Endothelial cell of umbilical vein (primary cell): Measurements from ENCODE around the gene LPIN2. TPM values are rescaled to one million over a fixed set of nuclear protein-coding genes. Genes with fewer than 3 reads are reported as not detected.

Source experiments
- BruUV-seq: library from RNA; stranded (reverse); fragments of 400-500 nt; replicated peaks from 2 replicates; lab custom pipeline; 2021; lab: Mats Ljungman, UMichigan
- CTCF ChIA-PET: fragments of 300-600, 350-600 bp; sonication (Branson Sonifier 250); formaldehyde crosslinking; loops from one replicate; lab custom pipeline; 2021; ENCODE audit warnings: antibody characterized with exemption, inconsistent platforms; lab: Charles Lee
- POLR2A ChIA-PET: fragments of 300-600, 350-600 bp; sonication (Branson Sonifier 250); formaldehyde crosslinking; loops from one replicate; lab custom pipeline; 2021; ENCODE audit warnings: antibody characterized with exemption, inconsistent platforms; lab: Charles Lee
- DNase-seq: peaks from one replicate; pipeline ENCODE4 v3.0.0-alpha.2; 2011; ENCODE audit warnings: low read depth, low spot score
- FAIRE-seq: peaks from 2 replicates; lab custom pipeline; 2011; peaks lifted over from hg19 to GRCh38; lab: Jason Lieb, UNC
- H2AFZ ChIP-seq: 2 replicates; pipeline ENCODE4 v1.6.0; 2012; ENCODE audit warnings: low read depth, low read length, control low read depth, inconsistent platforms
- H3K27ac ChIP-seq: 2 replicates; pipeline ENCODE4 v1.5.1; 2011; ENCODE audit warnings: low read depth, mild to moderate bottlenecking, control low read depth, low read length, moderate library complexity; ENCODE audit not compliant: insufficient read depth
- H3K27me3 ChIP-seq, 2 experiments: 2 replicates each; pipeline versions ENCODE4 v1.6.0 to v1.6.1; 2011; ENCODE audit warnings: low read length in 2 of 2, mixed read lengths in 1 of 2; ENCODE audit not compliant: control insufficient read depth in 2 of 2, insufficient read depth in 2 of 2
- H3K36me3 ChIP-seq, 2 experiments: 2 replicates in 1 of 2; 3 replicates in 1 of 2; pipeline ENCODE4 v1.5.1; 2011; ENCODE audit warnings: low read length in 2 of 2, mild to moderate bottlenecking in 1 of 2, moderate library complexity in 1 of 2; ENCODE audit not compliant: control insufficient read depth in 2 of 2, insufficient read depth in 2 of 2; ENCODE audit errors: extremely low read depth in 1 of 2
- H3K4me1 ChIP-seq: 3 replicates; pipeline ENCODE4 v1.5.1; 2011; ENCODE audit warnings: mild to moderate bottlenecking, low read length; ENCODE audit not compliant: control insufficient read depth, insufficient read depth; ENCODE audit errors: extremely low read depth
- H3K4me2 ChIP-seq: 2 replicates; pipeline ENCODE4 v1.6.1; 2011; ENCODE audit warnings: low read length, control low read depth, mixed read lengths; ENCODE audit not compliant: insufficient read depth
- H3K4me3 ChIP-seq, 3 experiments: fragments of 200-600 bp in 1 of 3; sonication (generic), shearing (Covaris generic) in 1 of 3; replicated peaks in 1 of 3; 2 replicates each; pipeline ENCODE4 v1.5.1; 2011 to 2016; ENCODE audit warnings: control low read depth in 3 of 3, low read length in 3 of 3, mild to moderate bottlenecking in 2 of 3, inconsistent platforms in 1 of 3, low read depth in 1 of 3, moderate library complexity in 1 of 3; ENCODE audit not compliant: insufficient read depth in 1 of 3
- H3K79me2 ChIP-seq: 2 replicates; pipeline ENCODE4 v1.6.0; 2012; ENCODE audit warnings: low read length, inconsistent platforms; ENCODE audit not compliant: control insufficient read depth, insufficient read depth
- H3K9ac ChIP-seq: replicated peaks from 2 replicates; pipeline ENCODE3; 2011; ENCODE audit warnings: low read length, control low read depth; ENCODE audit not compliant: insufficient read depth; ENCODE audit errors: extremely low read depth
- H3K9me1 ChIP-seq: replicated peaks from 3 replicates; pipeline ENCODE4 v1.6.0; 2011; ENCODE audit warnings: mild to moderate bottlenecking, low read length; ENCODE audit not compliant: control insufficient read depth, insufficient read depth; ENCODE audit errors: extremely low read depth
- H3K9me3 ChIP-seq: replicated peaks from 2 replicates; pipeline ENCODE4 v1.5.1; 2012; ENCODE audit warnings: low read length, inconsistent platforms; ENCODE audit not compliant: control insufficient read depth, insufficient read depth
- H4K20me1 ChIP-seq: replicated peaks from 2 replicates; pipeline ENCODE3; 2011; ENCODE audit warnings: mild to moderate bottlenecking, low read length; ENCODE audit not compliant: control insufficient read depth, insufficient read depth; ENCODE audit errors: extremely low read depth
- CTCF ChIP-seq, 2 donors: IDR thresholded peaks; 1 replicate in 1 of 2; 2 replicates in 1 of 2; pipeline ENCODE4 v1.5.1; 2011; ENCODE audit warnings: low read length in 2 of 2, mild to moderate bottlenecking in 2 of 2, moderate library complexity in 2 of 2, control low read depth in 1 of 2, inconsistent platforms in 1 of 2, low read depth in 1 of 2; ENCODE audit not compliant: insufficient read depth in 1 of 2; ENCODE audit errors: extremely low read depth in 1 of 2
- EZH2 ChIP-seq: IDR thresholded peaks from 2 replicates; pipeline ENCODE4 v1.6.1; 2012; ENCODE audit warnings: borderline replicate concordance, low read depth, mild to moderate bottlenecking, moderate library complexity, low read length, inconsistent platforms; ENCODE audit not compliant: severe bottlenecking
- FOS ChIP-seq: IDR thresholded peaks from 2 replicates; pipeline ENCODE4 v1.6.1; 2011; ENCODE audit warnings: mild to moderate bottlenecking, low read length, moderate library complexity, borderline replicate concordance; ENCODE audit not compliant: insufficient read depth
- GATA2 ChIP-seq: IDR thresholded peaks from 2 replicates; pipeline ENCODE4 v1.7.0; 2011; ENCODE audit warnings: low read depth, mild to moderate bottlenecking, moderate library complexity, mixed read lengths, low read length; ENCODE audit not compliant: insufficient read length, insufficient read depth
- MAX ChIP-seq: IDR thresholded peaks from 2 replicates; pipeline ENCODE4 v1.6.1; 2011; ENCODE audit not compliant: insufficient read depth, insufficient read length
- MYC ChIP-seq: IDR thresholded peaks from one replicate; pipeline ENCODE4 v1.6.1; 2011; ENCODE audit warnings: mild to moderate bottlenecking, low read depth, low read length
- POLR2A ChIP-seq: IDR thresholded peaks from 2 replicates; pipeline ENCODE4 v1.6.1; 2012; ENCODE audit warnings: low read depth, mild to moderate bottlenecking, control low read depth, low read length
- POLR2AphosphoS5 ChIP-seq: IDR thresholded peaks from 2 replicates; pipeline ENCODE4 v1.6.1; 2012; ENCODE audit warnings: low read depth, mild to moderate bottlenecking, control low read depth, low read length, moderate library complexity; ENCODE audit not compliant: insufficient read depth
- dilution Hi-C: fragments of 300-500 bp; cut with MboI; formaldehyde crosslinking; loops from one replicate; pipeline ENCODE4 v1.15.0; 2019; ENCODE audit warnings: low sequenced_read_pairs; ENCODE audit not compliant: extremely low pct_ligation_motif_present
- intact Hi-C: fragments of 100-400 bp; cut with micrococcal nuclease; formaldehyde crosslinking; loops from one replicate; pipeline ENCODE4 v1.10.0; 2022
- polyA plus RNA-seq, 4 experiments: library from polyadenylated mRNA; depleted of rRNA in 3 of 4; stranded (reverse) in 3 of 4; unstranded in 1 of 4; fragments of >200 nt; gene quantifications; 2 replicates each; pipeline versions ENCODE4 v1.2.1 to v1.2.3, GENCODE V29; 2011 to 2012; ENCODE audit warnings: missing spikeins in 1 of 4
- total RNA-seq: library from RNA; stranded (reverse); gene quantifications from 2 replicates; pipeline ENCODE4 v1.2.3, GENCODE V29; 2021

LPIN2 gene
- total and polyA plus RNA-seq, 2 donors (not counting 3 experiments of a cell fraction or from before 2014, with no cell fraction given) = 14.7 to 24.4 TPM

DNA sequence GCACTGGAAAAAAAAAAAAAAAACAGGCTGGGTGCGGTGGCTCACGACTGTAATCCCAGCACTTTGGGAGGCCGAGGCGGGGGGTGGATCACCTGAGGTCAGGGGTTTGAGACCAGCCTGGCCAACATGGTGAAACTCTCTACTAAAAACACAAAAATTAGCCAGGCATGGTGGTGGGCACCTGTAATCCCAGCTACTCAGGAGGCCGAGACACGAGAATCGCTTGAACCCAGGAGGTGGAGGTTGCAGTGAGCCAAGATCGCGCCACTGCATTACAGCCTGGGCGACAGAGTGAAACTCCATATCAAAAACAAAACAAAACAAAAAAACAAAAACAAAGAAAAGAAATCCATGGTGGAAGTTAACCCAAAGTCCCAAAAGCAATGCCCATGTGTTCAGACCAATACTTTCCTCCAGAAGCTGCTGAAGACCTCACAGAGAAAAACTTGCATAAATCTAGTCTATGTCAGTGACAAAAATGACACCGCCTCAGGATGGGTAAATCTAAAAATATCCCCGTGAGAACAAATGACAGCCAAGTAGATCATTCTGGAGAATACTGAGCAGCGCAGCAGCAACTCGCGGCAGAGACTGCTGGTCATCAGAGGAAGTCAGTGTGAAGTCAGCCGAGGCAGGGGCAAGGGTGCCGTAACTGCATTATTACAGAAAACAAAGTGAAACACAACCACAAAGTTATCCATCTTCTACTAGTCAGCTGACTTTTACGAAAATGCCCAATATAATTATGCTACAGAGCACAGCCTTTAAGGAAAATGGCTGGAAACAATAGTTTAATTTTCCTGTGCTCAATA is 41.0 kb downstream of the LPIN2 start:
- Histone ChIP-seq H3K9ac (no peak overlapping the region), H3K4me1 (peaks cover 6% of the 10 kb centered on the region), H3K27ac (no peak overlapping the region), H3K9me1 (no peaks in the 10 kb centered on the region), H3K4me2 (peak overlapping the region; percentile 13), H2AFZ (no peak overlapping the region), H4K20me1 (no peaks in the 10 kb centered on the region), H3K9me3 (no peaks in the 10 kb centered on the region), H3K79me2 (peaks cover 95% of the 10 kb centered on the region), H3K27me3 (no peaks in the 10 kb centered on the region), H3K4me3 (no peak overlapping the region), H3K36me3 (no peaks in the 10 kb centered on the region)
- no peak for TF ChIP-seq MAX
- no peak for TF ChIP-seq CTCF (IDR thresholded peaks at IDR 0.05; ENCODE audit: extremely low read depth in 1 of 2, insufficient read depth in 1 of 2, low read depth in 1 of 2, low read length in 2 of 2)
- no peak for TF ChIP-seq POLR2AphosphoS5
- TF ChIP-seq FOS = no peak
- no peak for TF ChIP-seq GATA2
- TF ChIP-seq EZH2 = no peak
- TF ChIP-seq MYC = no peak
- no peak for TF ChIP-seq POLR2A
- BruUV-seq = no TSS peak
- intact Hi-C loops (no loop called here), dilution Hi-C loops (no loop called here)
- DNase-seq (no peak), FAIRE-seq (no peak)
- ChIA-PET CTCF (interaction anchor here (0.7 kb wide), 1 partner anchor 14 kb away, joined by 4 read pairs; no protein-coding TSS in a partner anchor), POLR2A (no interaction called here)
